Cerebellar nuclear complex (tissue), 1 donor: ENCODE results near the gene NRAP.

Experiments
- DNase-seq, 2 experiments: peaks; one replicate each; lab custom pipeline; 2025; lab: John Stamatoyannopoulos, UW

The NRAP gene

GRCh38 chr10:113561214-113561613 is 102.6 kb downstream of the NRAP start:
- no peak for DNase-seq

DNA sequence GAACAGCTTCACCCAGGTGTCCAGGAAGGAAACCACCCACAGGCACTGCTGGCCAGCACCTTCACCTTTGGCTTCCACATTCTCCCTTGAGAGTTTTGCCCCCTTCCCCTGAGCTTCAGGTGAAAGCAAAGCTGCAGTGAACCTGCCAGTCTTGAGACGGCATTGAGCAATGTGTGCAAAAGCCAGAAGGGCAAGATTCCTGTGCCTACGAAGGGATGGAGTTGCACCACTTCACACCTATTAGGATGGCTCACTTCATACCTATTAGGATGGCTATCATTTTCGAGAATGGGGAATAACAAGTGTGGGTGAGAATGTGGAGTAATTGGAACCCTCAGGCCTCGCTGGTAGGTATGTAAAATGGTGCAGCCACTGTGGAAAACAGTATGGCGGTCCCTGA is 103.8 kb downstream of the NRAP start:
- no peak for DNase-seq

GRCh38 chr10:113557903-113558321 is 105.9 kb downstream of the NRAP start:
- DNase-seq, result no peak

GRCh38 chr10:113557424-113557862 is 106.4 kb downstream of the NRAP start:
- no peak for DNase-seq

- no peak for DNase-seq
These were observed 108.1 kb downstream of the NRAP start for GRCh38 chr10:113555751-113556150.

- DNase-seq, result no peak
These were observed 108.6 kb downstream of the NRAP start for GRCh38 chr10:113555245-113555644.

DNA sequence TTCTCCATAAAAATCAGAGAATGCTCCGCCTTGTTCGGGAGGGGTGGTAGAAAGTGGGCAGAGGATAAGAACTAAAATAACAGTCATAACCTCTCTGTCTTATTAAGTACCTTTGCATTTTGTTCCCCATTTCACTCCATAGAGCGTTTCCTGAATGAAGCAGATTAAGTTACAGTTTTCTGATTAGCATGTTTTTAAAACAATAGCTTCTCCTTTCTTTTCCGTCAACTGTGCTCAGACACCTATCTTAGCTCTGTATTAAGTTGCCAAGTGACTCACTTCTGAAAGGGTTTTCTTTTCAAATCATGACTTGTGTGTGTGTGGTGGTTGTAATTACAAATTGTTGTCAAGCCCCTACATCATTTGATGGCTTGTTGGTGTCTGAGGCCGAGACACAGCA is 109.6 kb downstream of the NRAP start:
- no peak for DNase-seq

DNA sequence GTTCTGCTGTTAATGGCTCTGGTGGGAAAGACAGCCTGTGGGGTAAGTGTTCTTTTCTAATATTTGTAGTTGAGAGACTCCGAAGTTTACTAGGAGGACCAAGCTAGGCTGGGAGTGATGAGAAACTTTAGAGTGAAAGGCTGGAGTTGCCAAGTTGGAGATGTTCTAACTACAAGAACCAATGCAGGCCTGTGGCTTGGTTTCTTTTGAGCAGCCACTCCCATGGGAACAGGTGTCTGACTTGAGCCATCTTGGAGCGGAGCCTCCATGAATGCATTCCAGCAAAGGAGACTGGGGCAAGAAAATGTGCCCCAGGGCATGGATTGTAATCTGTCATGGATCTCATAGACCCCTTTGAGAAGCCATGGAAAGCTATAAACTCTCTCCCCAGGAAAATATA is 110.7 kb downstream of the NRAP start:
- no peak for DNase-seq

GRCh38 chr10:113552701-113553100 is 111.1 kb downstream of the NRAP start, which contains the start of gene HABP2:
TSS of gene HABP2 (plus strand) at chr10:113553053. CDS start at chr10:113553122, 69 bp downstream.
- DNase-seq, result no peak

DNA sequence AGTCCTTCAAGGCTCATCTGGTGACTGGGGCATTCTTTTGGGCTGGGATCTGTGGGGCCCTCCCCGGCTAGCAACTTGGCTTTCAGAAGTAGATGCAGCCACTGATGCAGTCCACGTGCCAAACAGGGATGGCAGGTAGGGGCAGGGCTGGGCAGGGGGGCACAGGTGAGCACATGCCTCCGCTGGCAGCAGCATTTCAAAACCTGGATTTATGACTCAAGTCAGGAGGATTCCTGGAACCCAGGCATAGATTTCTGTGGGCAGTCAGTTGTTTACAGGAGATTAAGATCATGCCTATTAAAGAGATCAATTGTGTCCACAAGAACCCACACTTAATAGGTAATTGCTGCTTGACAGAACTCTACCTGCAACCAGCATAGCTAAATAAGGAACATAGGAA is 111.8 kb downstream of the NRAP start:
- DNase-seq, result no peak

GRCh38 chr10:113550365-113550764 is 113.5 kb downstream of the NRAP start:
- DNase-seq, result no peak

GRCh38 chr10:113549856-113550255 is 114.0 kb downstream of the NRAP start:
- no peak for DNase-seq

- DNase-seq, result no peak
These were observed 116.4 kb downstream of the NRAP start for GRCh38 chr10:113547426-113547825.

GRCh38 chr10:113544392-113544791 is 119.4 kb downstream of the NRAP start:
- DNase-seq, result no peak

DNA sequence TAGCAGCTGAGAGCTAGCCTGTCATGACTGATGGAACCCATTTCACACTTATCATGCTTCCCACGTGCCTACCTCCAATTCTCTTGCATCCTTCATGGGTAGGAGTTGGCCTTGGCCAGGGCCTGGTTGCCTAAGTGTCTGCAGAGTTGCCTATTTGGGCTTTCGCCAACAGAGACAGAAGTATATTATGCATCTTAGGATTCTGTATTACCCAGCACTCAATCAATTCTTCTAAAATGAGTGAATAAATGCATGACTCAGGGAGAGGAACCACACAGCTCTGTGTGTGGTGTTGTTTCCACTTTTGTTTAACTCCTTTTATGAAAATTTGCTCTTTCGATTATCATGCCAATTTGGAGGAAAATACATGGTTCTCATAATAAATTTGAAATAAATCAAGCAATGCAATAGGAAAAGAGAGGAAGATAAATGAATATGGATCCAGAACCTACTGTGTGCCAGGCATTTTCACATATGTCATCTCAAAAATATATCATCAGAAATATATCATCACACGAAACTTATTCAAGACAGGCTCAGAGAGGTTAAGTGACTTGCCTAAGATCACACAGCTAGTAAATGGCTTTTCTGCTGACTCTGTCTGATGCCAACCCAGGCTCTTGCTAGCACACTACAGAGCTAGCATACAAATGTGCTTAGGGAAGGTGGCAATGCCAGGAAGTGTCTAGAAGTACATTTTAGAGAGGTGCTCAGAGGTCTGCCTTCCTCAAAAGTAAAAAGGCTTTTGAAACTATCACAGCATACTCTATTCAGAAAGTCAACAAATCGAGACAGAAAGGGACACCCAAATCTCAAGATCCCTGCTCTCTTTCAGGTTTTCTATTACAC is 120.5 kb downstream of the NRAP start:
- DNase-seq, result no peak

GRCh38 chr10:113541549-113541927 is 122.3 kb downstream of the NRAP start:
- DNase-seq, result no peak

DNA sequence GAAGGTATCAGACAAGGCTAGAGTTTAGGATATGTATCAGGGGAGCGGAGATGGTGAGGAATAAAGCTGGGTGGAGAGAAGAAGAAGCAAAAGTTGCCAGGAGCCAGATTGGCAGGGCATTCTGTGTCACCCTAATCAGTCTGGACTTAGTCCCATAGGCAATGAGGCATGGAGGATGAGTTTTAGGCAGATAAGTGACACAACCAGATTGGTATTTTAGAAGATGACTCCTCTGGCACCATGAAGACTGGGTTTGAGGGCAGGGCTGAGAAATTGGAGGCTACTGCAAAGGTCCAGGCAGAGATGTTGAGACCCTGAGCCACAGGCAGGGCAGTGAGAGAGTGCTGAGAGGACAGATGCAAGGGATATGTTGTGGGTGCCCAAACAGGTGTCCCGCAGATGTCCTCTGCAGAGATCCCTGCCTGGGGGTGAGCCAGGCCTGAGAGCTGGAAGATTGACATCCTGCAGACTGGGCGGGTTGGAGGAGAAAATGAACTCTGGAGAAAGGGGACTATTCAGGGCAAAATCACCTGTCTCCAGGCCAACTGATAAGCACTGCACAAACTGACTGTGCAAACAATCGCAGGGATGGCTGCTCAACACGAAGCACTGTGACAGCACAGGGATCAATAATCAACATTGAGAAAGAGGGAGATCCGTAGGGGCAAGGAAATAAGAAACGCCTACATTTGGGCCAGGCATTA is 122.8 kb downstream of the NRAP start:
- no peak for DNase-seq

- DNase-seq, result no peak
These were observed 124.1 kb downstream of the NRAP start for GRCh38 chr10:113539789-113540188.
